Brain pericyte (primary cell): Measurements from ENCODE around the gene PCSK1.
"Not testable (repeated sequence)": the region's sequence is repeated elsewhere in the genome, so short reads cannot be mapped to it uniquely, and the experiment has no call there.

Experiments used
- DNase-seq: peaks from one replicate; pipeline ENCODE4 v3.0.0-alpha.2; 2012; ENCODE audit warnings: low read depth, low spot score

Gene PCSK1

GRCh38 chr5:96426831-96427230 is 6.2 kb downstream of the PCSK1 start:
- DNase-seq, result no peak

- no peak for DNase-seq
Measured at GRCh38 chr5:96425443-96425842, 7.6 kb downstream of the PCSK1 start.

GRCh38 chr5:96415897-96416296 is 17.2 kb downstream of the PCSK1 start:
- no peak for DNase-seq

- DNase-seq, result no peak
Measured at GRCh38 chr5:96412868-96413449, 20.1 kb downstream of the PCSK1 start.

GRCh38 chr5:96410013-96410412 is 23.0 kb downstream of the PCSK1 start:
- DNase-seq, result no peak

- no peak for DNase-seq
Measured at GRCh38 chr5:96408841-96409538, 24.1 kb downstream of the PCSK1 start.

GRCh38 chr5:96408210-96408777 is 24.8 kb downstream of the PCSK1 start:
- peak; percentile 43 for DNase-seq

GRCh38 chr5:96407436-96407835 is 25.6 kb downstream of the PCSK1 start:
- DNase-seq, result no peak

- no peak for DNase-seq
Measured at GRCh38 chr5:96404191-96404867, 28.7 kb downstream of the PCSK1 start.

- no peak for DNase-seq
Measured at GRCh38 chr5:96402500-96402899, 30.5 kb downstream of the PCSK1 start.

GRCh38 chr5:96396878-96397277 is 36.2 kb downstream of the PCSK1 start:
- no peak for DNase-seq

GRCh38 chr5:96395295-96395694 is 37.8 kb downstream of the PCSK1 start:
- not testable (repeated sequence) for DNase-seq

- DNase-seq, result no peak
Measured at GRCh38 chr5:96391921-96392320, 41.1 kb downstream of the PCSK1 start.

GRCh38 chr5:96388176-96388575 is 44.9 kb downstream of the PCSK1 start:
- DNase-seq, result peak; percentile 45

- no peak for DNase-seq
Measured at GRCh38 chr5:96387616-96388015, 45.4 kb downstream of the PCSK1 start.

- no peak for DNase-seq
Measured at GRCh38 chr5:96385538-96385937, 47.5 kb downstream of the PCSK1 start.

GRCh38 chr5:96384353-96384752 is 48.7 kb downstream of the PCSK1 start:
- peak; percentile 26 for DNase-seq

- no peak for DNase-seq
Measured at GRCh38 chr5:96381526-96381925, 51.5 kb downstream of the PCSK1 start.

GRCh38 chr5:96379896-96380295 is 53.2 kb downstream of the PCSK1 start:
- no peak for DNase-seq

- no peak for DNase-seq
Measured at GRCh38 chr5:96377597-96377996, 55.5 kb downstream of the PCSK1 start.

GRCh38 chr5:96377167-96377566 is 55.9 kb downstream of the PCSK1 start:
- no peak for DNase-seq

- no peak for DNase-seq
Measured at GRCh38 chr5:96374653-96375052, 58.4 kb downstream of the PCSK1 start.

GRCh38 chr5:96373381-96373733 is 59.7 kb downstream of the PCSK1 start:
- no peak for DNase-seq
